Mucosa of descending colon (tissue), 3 donors: ENCODE results near the gene BOC. TPM values are rescaled to one million over a fixed set of nuclear protein-coding genes. Genes with fewer than 3 reads are reported as not detected.

ENCODE experiments used
- ATAC-seq: fragments of 200-7000 bp; cut with Tn5 transposase; one replicate; pipeline ENCODE4 v1.9.1; 2020; ENCODE audit warnings: mild to moderate bottlenecking, moderate library complexity
- DNase-seq, 3 donors: peaks; one replicate each; pipeline ENCODE4 v3.0.0-alpha.2; 2020
- H3K36me3 ChIP-seq: fragments of 200-600 bp; one replicate; pipeline ENCODE4 v1.8.0; 2021; ENCODE audit warnings: low read depth, mild to moderate bottlenecking
- H3K4me1 ChIP-seq: fragments of 200-600 bp; one replicate; pipeline ENCODE4 v1.8.0; 2021; ENCODE audit warnings: low read depth, mild to moderate bottlenecking
- H3K4me3 ChIP-seq: fragments of 200-600 bp; one replicate; pipeline ENCODE4 v1.8.0; 2021; ENCODE audit warnings: mild to moderate bottlenecking
- H3K9me3 ChIP-seq: fragments of 200-600 bp; one replicate; pipeline ENCODE4 v1.8.0; 2021; ENCODE audit warnings: mild to moderate bottlenecking
- CTCF ChIP-seq: fragments of 200-600 bp; IDR thresholded peaks from one replicate; pipeline ENCODE4 v1.8.0; 2022; ENCODE audit warnings: antibody characterized with exemption, mild to moderate bottlenecking
- intact Hi-C, 2 donors: fragments of 100-400 bp; cut with DNase I in 1 of 2; cut with micrococcal nuclease in 1 of 2; formaldehyde crosslinking; loops; one replicate each; pipeline versions ENCODE4 v1.11.0 to v1.11.1; 2022; cut with DNase I, micrococcal nuclease
- total RNA-seq, 3 donors: library from RNA; stranded (reverse); fragmentation: NEBNext Ultra II Directional in 2 of 3; extraction: Animal tissue kit (Norgen Biotek cat#: 25700) in 2 of 3; gene quantifications; one replicate each; pipeline versions ENCODE4 v1.2.1 to v1.2.4, GENCODE V29; 2021 to 2023
- donor health status: DM: no; HTN: no; CAD: no; lungs with moderate emphysema.
- donor health status: DM: no; HTN: no; CAD: no.
- donor health status: DM: no; HTN: yes; CAD: no.

BOC gene
- total RNA-seq, 3 donors from 2014 or later, result 4.9 to 70.9 (median 12.1) TPM

- Histone ChIP-seq H3K36me3 (no peaks in the 10 kb centered on the region), H3K4me1 (no peaks in the 10 kb centered on the region), H3K9me3 (no peaks in the 10 kb centered on the region), H3K4me3 (no peak overlapping the region)
- no peak for DNase-seq
- intact Hi-C loops, result no loop called here
- no peak for TF ChIP-seq CTCF
- ATAC-seq, result no peak
These were observed 38.3 kb upstream of the BOC start for GRCh38 chr3:113173102-113173501.

- Histone ChIP-seq H3K4me3 (no peak overlapping the region), H3K9me3 (no peaks in the 10 kb centered on the region), H3K36me3 (no peaks in the 10 kb centered on the region), H3K4me1 (no peaks in the 10 kb centered on the region)
- ATAC-seq (no peak), DNase-seq (no peak)
- intact Hi-C loops, result no loop called here
- TF ChIP-seq CTCF, result no peak
These were observed 37.1 kb upstream of the BOC start for GRCh38 chr3:113174304-113174703.

GRCh38 chr3:113174801-113175485 lies 36.4 kb upstream of the BOC start:
- DNase-seq (no peak), ATAC-seq (peak; percentile 14)
- Histone ChIP-seq H3K4me1 (no peaks in the 10 kb centered on the region), H3K36me3 (no peaks in the 10 kb centered on the region), H3K9me3 (no peaks in the 10 kb centered on the region), H3K4me3 (no peak overlapping the region)
- intact Hi-C loops, result no loop called here
- TF ChIP-seq CTCF, result no peak

GRCh38 chr3:113177526-113177925 lies 33.8 kb upstream of the BOC start:
- intact Hi-C loops, result no loop called here
- Histone ChIP-seq H3K4me3 (no peak overlapping the region), H3K9me3 (no peaks in the 10 kb centered on the region), H3K4me1 (no peaks in the 10 kb centered on the region), H3K36me3 (no peaks in the 10 kb centered on the region)
- DNase-seq (no peak), ATAC-seq (no peak)
- TF ChIP-seq CTCF, result no peak

- TF ChIP-seq CTCF, result no peak
- H3K4me1 ChIP-seq, result no peaks in the 10 kb centered on the region
- no peak for DNase-seq
- no peak overlapping the region for H3K4me3 ChIP-seq
- no peaks in the 10 kb centered on the region for H3K9me3 ChIP-seq
- no peaks in the 10 kb centered on the region for H3K36me3 ChIP-seq
- intact Hi-C loops, result no loop called here
- no peak for ATAC-seq
These were observed 32.0 kb upstream of the BOC start for GRCh38 chr3:113179235-113179824.
